GM18526 (cell line): ENCODE measurements around the gene ASB5.

Source experiments
- POLR2A ChIP-seq: IDR thresholded peaks from 3 replicates; pipeline ENCODE4 v1.6.1; 2011; ENCODE audit not compliant: insufficient read length; ENCODE audit errors: extremely low read depth

ASB5 gene

DNA sequence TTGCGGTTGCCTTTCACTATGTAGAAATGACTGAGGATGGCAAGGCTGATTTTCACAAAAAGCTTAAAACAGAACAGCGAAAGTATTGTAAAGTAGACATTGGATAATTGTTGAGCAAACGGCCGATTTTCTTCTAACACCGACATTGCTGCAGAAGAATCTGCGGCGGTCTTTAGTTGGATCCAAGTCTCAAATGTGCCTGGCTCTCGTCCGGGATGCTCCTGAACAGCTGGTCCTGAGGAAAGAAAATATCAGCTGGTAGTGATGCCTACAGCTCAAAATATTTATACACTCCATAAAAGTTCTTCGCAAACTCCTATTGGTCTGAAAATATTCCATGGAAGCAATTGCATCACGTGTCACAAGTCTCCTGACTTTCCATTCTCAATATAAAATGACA is at the start of gene ASB5:
Gene ASB5 (minus strand): TSS at position 260 of the 400 bp plus-strand sequence. CDS start 114 bp downstream, at position 146.
- TF ChIP-seq POLR2A, result no peak

DNA sequence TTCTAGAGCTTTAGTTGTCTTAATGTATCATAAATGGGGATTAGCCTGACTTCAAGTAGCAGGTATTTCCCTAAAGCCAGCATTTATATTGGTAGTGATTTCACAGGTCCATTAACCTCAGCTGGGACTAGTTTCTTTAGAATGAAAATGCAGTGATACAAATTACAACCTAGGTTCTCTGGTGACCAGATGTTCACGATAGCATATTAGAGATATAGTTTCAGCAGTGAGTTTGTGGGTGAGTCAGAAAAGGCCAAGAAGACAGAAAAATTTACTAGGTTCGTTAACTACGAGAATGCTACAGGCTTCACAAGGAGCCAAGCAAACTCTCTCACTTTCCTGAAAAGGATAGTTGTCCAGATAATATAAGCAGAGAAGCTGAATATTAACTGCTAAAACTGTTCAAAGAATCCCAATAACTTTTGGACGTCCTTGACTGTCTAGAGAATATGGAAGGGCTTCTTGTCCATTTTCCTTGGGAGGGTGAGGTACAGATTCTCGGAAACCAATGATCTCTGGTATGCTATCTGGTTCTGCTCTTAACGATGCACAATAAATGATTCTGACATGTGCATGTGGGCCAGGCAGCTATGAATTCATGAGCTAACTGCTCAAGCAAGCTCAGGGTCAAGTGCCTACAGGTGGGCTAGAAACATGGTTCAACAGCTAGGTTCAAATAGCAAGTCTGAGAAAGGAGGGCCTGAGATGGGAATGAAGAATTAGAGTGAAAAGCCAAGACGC is 44.7 kb upstream of the ASB5 start:
- TF ChIP-seq POLR2A, result no peak

- no peak for TF ChIP-seq POLR2A
These were observed 40.8 kb upstream of the ASB5 start for GRCh38 chr4:176309772-176310171.

GRCh38 chr4:176309046-176309445 is 40.0 kb upstream of the ASB5 start:
- TF ChIP-seq POLR2A, result no peak

- no peak for TF ChIP-seq POLR2A
These were observed 39.4 kb upstream of the ASB5 start for GRCh38 chr4:176308441-176308840.

DNA sequence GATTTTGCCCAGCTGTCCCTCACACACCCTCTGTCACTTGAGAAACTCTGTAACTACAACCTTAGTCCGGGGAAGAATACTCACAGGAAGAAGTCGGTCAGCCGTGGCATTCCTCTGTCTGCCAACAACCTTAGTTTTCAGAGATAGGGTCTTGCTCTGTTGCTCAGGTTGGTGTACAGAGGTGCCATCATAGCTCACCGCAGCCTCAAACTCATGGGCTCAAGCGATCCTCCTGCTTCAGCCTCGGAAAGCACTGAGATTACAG is 38.6 kb upstream of the ASB5 start:
- no peak for TF ChIP-seq POLR2A

DNA sequence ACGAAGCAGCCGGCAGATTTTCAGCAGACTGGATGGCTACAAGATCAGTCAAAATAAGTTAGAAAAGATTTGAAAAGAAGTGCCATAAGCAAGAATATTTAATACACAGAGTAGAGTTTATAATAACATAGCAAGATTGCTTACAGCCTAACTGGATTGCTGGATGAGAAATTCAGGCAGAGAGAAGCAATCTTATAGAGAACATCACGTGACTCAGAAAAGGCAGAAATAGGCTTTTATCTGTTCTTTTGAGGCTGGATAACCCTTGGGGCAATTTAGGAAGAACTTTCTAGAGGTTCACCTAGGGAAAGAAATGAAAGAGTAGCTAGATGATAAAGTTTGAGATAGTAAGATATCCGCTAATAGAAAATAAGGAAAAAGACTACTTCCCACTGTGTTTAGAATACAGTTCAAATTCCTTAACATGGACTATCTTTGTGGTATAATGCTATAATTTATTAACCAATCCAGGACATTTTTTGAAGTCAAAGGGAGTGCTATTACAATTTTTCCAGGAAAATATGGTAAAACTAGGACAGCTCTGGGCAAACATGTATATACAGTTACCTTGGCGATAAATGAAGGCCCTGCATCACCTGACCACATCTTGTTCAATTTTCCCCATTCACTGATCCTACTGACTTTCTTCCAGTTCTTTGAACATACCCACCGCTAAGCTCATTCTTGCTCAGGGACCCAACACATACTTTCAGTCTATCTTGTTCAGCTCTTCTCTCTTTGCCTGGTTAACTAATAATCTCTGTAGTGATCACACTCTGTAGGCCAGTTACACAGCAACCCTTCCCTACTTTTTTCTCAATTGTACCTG is 38.0 kb upstream of the ASB5 start:
- no peak for TF ChIP-seq POLR2A

GRCh38 chr4:176303938-176304337 is 34.9 kb upstream of the ASB5 start:
- no peak for TF ChIP-seq POLR2A

DNA sequence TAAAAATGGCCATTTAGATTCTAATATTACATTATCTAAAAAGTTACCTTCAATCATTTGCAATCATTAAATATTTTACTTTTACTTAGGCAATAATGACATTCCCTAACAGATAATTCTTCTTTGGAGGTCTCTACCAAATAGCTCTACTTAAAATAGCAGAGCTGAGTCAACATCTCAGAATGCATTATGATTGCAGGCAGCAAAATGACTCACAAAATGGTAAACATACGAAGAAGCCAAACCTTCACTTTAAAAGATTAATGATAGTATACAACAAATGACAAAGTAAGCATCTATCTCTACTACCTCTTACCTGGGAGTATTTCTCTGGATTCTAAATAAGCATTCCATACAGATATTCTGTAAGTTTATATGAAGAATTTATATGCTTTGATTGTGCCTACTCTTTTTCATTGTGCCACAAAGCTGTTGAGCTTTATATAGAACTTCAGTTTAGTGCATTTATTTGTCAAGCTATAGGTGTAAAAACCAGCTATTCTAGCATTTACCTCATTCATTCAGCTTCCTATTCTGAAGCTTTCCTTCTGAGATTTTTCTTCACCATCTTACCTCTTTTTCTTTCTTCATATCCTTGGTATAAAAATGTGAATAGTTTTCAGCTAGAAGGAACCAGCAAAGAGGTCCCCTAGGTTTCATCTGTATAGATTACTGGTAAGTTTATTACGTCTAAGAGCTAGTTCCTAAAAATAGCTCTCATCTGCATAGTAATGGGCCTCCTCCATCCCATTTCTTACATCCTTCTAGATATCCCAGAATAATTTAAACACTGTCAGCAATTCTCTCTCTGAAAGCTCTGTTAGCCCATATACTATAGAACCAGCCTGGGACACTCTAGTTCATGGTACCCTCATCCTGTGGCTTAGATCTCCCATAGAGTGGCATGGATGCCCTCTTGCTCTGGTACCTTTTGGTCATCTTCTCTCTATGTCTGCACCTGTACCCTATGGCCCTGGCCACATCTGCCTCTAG is 33.6 kb upstream of the ASB5 start:
- no peak for TF ChIP-seq POLR2A

- no peak for TF ChIP-seq POLR2A
These were observed 31.5 kb upstream of the ASB5 start for GRCh38 chr4:176300565-176300964.

DNA sequence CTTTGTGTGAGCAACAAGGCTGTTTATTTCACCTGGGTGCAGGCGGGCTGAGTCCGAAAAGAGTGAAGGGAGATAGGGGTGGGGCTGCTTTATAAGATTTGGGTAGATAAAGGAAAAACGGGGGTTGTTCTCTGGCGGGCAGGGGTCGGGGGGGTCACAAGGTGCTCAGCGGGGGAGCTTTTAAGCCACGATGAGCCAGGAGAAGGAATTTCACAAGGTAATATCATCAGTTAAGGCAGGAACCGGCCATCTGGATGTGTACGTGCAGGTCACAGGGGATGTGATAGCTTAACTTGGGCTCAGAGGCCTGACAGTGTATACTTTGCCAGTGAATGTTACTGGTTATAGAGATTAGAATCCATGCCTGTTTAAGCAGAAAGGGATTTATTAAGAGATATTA is 31.0 kb upstream of the ASB5 start:
- TF ChIP-seq POLR2A, result no peak

DNA sequence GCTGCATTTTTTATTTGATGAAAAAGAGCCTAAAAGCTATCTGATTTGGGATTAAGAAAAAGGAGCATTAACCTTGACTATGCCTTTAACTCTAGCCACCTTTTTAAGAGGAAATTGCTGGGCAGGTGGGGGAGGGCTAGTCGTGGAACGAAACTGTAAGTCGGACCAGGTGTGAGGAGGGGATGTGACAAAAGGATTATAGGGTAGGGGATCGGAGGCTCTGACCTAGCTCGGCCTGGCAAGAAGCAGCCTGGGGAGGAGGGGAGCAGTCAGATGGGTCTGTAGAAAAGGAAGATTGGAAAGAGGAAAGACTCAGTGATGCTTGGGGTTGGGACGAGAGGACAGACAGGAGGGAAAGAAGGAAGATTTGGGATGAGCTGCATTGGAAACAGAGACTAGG is 29.6 kb upstream of the ASB5 start:
- TF ChIP-seq POLR2A, result no peak

DNA sequence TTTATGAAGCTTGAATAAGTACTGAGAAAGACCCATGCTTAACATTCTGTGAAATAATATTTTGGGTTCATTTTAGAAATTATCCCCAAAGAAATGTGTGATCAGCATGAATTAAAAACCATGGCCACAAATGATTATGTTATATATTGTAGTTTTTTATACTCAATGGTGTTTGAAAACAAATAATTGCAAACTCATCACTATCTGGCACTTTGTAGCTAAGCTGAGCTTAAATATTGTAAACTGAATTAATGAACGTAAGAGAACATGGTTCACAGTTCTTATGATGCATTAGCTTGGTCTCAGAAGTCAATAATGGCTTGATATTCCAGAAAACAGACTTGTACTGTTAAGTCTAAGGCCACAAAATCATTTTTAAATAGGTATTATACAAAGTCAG is 24.6 kb upstream of the ASB5 start:
- no peak for TF ChIP-seq POLR2A

GRCh38 chr4:176292920-176293319 is 23.9 kb upstream of the ASB5 start:
- TF ChIP-seq POLR2A, result no peak

DNA sequence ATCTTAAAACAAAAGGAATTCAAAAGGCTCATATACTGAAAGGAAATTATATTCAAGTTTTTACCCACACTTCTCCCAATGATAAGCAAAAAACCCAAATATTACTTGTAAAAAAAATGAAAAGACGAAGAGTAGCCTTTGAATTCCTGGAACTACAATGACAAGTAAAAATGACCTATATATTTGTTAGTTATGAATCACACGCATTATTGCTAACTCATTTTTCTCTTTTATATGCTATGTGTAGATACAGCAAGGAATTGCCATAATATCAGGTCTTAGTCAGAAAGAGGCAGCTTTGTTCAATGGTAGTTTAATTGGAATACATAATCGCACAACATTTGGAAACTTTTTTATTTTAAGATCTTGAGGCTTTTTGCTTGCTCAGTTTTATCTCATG is 22.7 kb upstream of the ASB5 start:
- no peak for TF ChIP-seq POLR2A
